Neural cell (in vitro differentiated cells): Measurements from ENCODE around the gene LINC01488. TPM values are rescaled to one million over a fixed set of nuclear protein-coding genes. Genes with fewer than 3 reads are reported as not detected.

Experiments
- H2AFZ ChIP-seq: fragments of 200-600, 300-800 bp; sonication (generic), shearing (Covaris generic); 2 replicates; pipeline ENCODE4 v1.6.0; 2014; ENCODE audit warnings: low read depth, mild to moderate bottlenecking, antibody characterized with exemption, low read length, moderate library complexity
- H3F3A ChIP-seq: fragments of 200-600 bp; shearing (Covaris generic); 2 replicates; pipeline ENCODE4 v1.6.1; 2016; ENCODE audit warnings: mild to moderate bottlenecking, moderate library complexity, mixed read lengths, antibody characterized with exemption, low read length; ENCODE audit not compliant: insufficient read depth, poor library complexity, severe bottlenecking
- H3K27ac ChIP-seq: fragments of 200-600, 300-800 bp; sonication (generic), shearing (Covaris generic); 2 replicates; pipeline ENCODE4 v1.5.1; 2014; ENCODE audit warnings: mild to moderate bottlenecking, low read length, moderate library complexity
- H3K27me3 ChIP-seq: fragments of 300-800, 200-600 bp; sonication (generic), shearing (Covaris generic); 2 replicates; pipeline ENCODE4 v1.6.0; 2014; ENCODE audit warnings: mild to moderate bottlenecking, low read depth, low read length, moderate library complexity; ENCODE audit not compliant: insufficient read depth
- H3K36me3 ChIP-seq: fragments of 300-800, 200-600 bp; sonication (generic), shearing (Covaris generic); 2 replicates; pipeline ENCODE4 v1.5.1; 2014; ENCODE audit warnings: mild to moderate bottlenecking, antibody characterized with exemption, low read length, moderate library complexity; ENCODE audit not compliant: insufficient read depth
- H3K4me2 ChIP-seq: fragments of 300-800, 200-600 bp; sonication (generic), shearing (Covaris generic); 2 replicates; pipeline ENCODE4 v1.6.0; 2014; ENCODE audit warnings: mild to moderate bottlenecking, low read length
- H3K4me3 ChIP-seq: fragments of 300-800, 200-600 bp; sonication (generic), shearing (Covaris generic); 2 replicates; pipeline ENCODE4 v1.5.1; 2014; ENCODE audit warnings: mild to moderate bottlenecking, low read length, moderate library complexity
- H3K79me2 ChIP-seq: fragments of 200-600 bp; shearing (Covaris generic); replicated peaks from 2 replicates; pipeline ENCODE4 v1.6.0; 2014; ENCODE audit warnings: mild to moderate bottlenecking, low read length, moderate library complexity; ENCODE audit not compliant: insufficient read depth
- H3K9ac ChIP-seq: fragments of 300-800, 200-600 bp; sonication (generic), shearing (Covaris generic); 2 replicates; pipeline ENCODE4 v1.6.1; 2016; ENCODE audit warnings: mild to moderate bottlenecking, low read length, mixed read lengths
- H3K9me2 ChIP-seq: fragments of 200-600 bp; shearing (Covaris generic); 2 replicates; pipeline ENCODE4 v1.6.1; 2016; ENCODE audit warnings: mild to moderate bottlenecking, low read length, mixed read lengths; ENCODE audit not compliant: insufficient read depth
- H3K9me3 ChIP-seq: fragments of 200-600, 300-800 bp; sonication (generic), shearing (Covaris generic); 2 replicates; pipeline ENCODE4 v1.6.1; 2016; ENCODE audit warnings: mild to moderate bottlenecking, mixed run types, low read length, moderate library complexity, mixed read lengths
- H4K20me1 ChIP-seq: fragments of 200-600 bp; shearing (Covaris generic); 2 replicates; pipeline ENCODE4 v1.6.1; 2016; ENCODE audit warnings: mild to moderate bottlenecking, mixed run types; ENCODE audit not compliant: insufficient read depth
- EP300 ChIP-seq: fragments of 450-650 bp; conservative IDR thresholded peaks from 2 replicates; pipeline ENCODE4 v1.6.1; 2014; ENCODE audit warnings: antibody characterized with exemption, mild to moderate bottlenecking, moderate library complexity; ENCODE audit not compliant: poor library complexity, severe bottlenecking
- EZH2 ChIP-seq: fragments of 200-600, 300-800 bp; shearing (Covaris generic), sonication (generic); IDR thresholded peaks from 2 replicates; pipeline ENCODE4 v1.6.1; 2014; ENCODE audit warnings: antibody characterized with exemption, low read length, borderline replicate concordance, mild to moderate bottlenecking; ENCODE audit not compliant: insufficient read depth, poor library complexity, severe bottlenecking
- MXI1 ChIP-seq: fragments of 450-650 bp; conservative IDR thresholded peaks from 2 replicates; pipeline ENCODE4 v1.6.1; 2014; ENCODE audit warnings: antibody characterized with exemption, mild to moderate bottlenecking; ENCODE audit not compliant: poor library complexity, severe bottlenecking
- POLR2AphosphoS5 ChIP-seq: IDR thresholded peaks from 2 replicates; pipeline ENCODE4 v1.6.1; 2012
- RAD21 ChIP-seq: fragments of 450-650 bp; conservative IDR thresholded peaks from 2 replicates; pipeline ENCODE4 v1.6.1; 2014; ENCODE audit warnings: antibody characterized with exemption, mild to moderate bottlenecking, moderate library complexity
- SMC3 ChIP-seq: fragments of 450-650 bp; conservative IDR thresholded peaks from 2 replicates; pipeline ENCODE4 v1.6.1; 2014; ENCODE audit warnings: antibody characterized with exemption, mild to moderate bottlenecking, moderate library complexity; ENCODE audit not compliant: poor library complexity
- TAF1 ChIP-seq: IDR thresholded peaks from 2 replicates; pipeline ENCODE4 v1.6.1; 2012; ENCODE audit warnings: low read depth
- polyA plus RNA-seq: library from polyadenylated mRNA; depleted of rRNA; stranded (reverse); fragments of >200 nt; gene quantifications from 2 replicates; pipeline ENCODE4 v1.2.3, GENCODE V29; 2014
- TF ChIP-seq, protein P1 (sequence below): fragments of 450-650 bp; IDR thresholded peaks from 2 replicates; pipeline ENCODE4 v1.5.1; 2014; ENCODE audit warnings: antibody characterized with exemption, mild to moderate bottlenecking, moderate library complexity; ENCODE audit not compliant: poor library complexity, severe bottlenecking
- TF ChIP-seq, protein P2 (sequence below): IDR thresholded peaks from 2 replicates; pipeline ENCODE4 v1.6.1; 2012; ENCODE audit warnings: borderline replicate concordance

LINC01488 gene
- polyA plus RNA-seq, 1 donor from 2014 or later: not detected

DNA sequence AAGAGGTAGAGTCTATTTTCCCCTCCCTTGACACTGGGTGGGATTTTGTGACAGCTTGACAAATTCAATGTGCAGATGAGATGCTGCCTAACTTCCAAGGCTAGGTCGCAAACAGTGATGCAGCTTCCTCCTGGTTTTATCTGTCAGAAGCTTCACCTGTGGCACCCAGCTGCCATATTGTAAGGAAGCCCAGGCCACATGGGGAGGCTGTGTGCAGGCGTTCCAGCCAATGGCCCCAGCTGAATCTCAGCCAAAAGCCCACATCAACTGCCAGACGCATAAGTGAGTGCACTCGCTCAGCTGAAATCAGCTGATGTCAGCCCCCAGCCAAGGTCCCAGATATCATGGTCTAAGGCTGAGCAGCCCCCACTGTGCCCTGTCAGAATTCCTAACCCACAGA is 24.8 kb upstream of the LINC01488 start:
- Histone ChIP-seq H2AFZ (no peak overlapping the region), H3K9me3 (no peaks in the 10 kb centered on the region), H3K79me2 (no peaks in the 10 kb centered on the region), H3K27me3 (no peaks in the 10 kb centered on the region), H3K9me2 (no peaks in the 10 kb centered on the region), H3K36me3 (no peaks in the 10 kb centered on the region), H3F3A (no peaks in the 10 kb centered on the region), H3K27ac (no peak overlapping the region), H3K4me3 (no peak overlapping the region), H4K20me1 (no peaks in the 10 kb centered on the region), H3K4me2 (no peak overlapping the region), H3K9ac (no peak overlapping the region)
- TF ChIP-seq, protein P1, sequence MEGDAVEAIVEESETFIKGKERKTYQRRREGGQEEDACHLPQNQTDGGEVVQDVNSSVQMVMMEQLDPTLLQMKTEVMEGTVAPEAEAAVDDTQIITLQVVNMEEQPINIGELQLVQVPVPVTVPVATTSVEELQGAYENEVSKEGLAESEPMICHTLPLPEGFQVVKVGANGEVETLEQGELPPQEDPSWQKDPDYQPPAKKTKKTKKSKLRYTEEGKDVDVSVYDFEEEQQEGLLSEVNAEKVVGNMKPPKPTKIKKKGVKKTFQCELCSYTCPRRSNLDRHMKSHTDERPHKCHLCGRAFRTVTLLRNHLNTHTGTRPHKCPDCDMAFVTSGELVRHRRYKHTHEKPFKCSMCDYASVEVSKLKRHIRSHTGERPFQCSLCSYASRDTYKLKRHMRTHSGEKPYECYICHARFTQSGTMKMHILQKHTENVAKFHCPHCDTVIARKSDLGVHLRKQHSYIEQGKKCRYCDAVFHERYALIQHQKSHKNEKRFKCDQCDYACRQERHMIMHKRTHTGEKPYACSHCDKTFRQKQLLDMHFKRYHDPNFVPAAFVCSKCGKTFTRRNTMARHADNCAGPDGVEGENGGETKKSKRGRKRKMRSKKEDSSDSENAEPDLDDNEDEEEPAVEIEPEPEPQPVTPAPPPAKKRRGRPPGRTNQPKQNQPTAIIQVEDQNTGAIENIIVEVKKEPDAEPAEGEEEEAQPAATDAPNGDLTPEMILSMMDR: no peak
- TF ChIP-seq SMC3: no peak
- no peak for TF ChIP-seq POLR2AphosphoS5
- TF ChIP-seq TAF1: no peak
- no peak for TF ChIP-seq EP300
- TF ChIP-seq, protein P2, sequence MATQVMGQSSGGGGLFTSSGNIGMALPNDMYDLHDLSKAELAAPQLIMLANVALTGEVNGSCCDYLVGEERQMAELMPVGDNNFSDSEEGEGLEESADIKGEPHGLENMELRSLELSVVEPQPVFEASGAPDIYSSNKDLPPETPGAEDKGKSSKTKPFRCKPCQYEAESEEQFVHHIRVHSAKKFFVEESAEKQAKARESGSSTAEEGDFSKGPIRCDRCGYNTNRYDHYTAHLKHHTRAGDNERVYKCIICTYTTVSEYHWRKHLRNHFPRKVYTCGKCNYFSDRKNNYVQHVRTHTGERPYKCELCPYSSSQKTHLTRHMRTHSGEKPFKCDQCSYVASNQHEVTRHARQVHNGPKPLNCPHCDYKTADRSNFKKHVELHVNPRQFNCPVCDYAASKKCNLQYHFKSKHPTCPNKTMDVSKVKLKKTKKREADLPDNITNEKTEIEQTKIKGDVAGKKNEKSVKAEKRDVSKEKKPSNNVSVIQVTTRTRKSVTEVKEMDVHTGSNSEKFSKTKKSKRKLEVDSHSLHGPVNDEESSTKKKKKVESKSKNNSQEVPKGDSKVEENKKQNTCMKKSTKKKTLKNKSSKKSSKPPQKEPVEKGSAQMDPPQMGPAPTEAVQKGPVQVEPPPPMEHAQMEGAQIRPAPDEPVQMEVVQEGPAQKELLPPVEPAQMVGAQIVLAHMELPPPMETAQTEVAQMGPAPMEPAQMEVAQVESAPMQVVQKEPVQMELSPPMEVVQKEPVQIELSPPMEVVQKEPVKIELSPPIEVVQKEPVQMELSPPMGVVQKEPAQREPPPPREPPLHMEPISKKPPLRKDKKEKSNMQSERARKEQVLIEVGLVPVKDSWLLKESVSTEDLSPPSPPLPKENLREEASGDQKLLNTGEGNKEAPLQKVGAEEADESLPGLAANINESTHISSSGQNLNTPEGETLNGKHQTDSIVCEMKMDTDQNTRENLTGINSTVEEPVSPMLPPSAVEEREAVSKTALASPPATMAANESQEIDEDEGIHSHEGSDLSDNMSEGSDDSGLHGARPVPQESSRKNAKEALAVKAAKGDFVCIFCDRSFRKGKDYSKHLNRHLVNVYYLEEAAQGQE: no peak
- no peak for TF ChIP-seq RAD21
- no peak for TF ChIP-seq EZH2
- no peak for TF ChIP-seq MXI1

DNA sequence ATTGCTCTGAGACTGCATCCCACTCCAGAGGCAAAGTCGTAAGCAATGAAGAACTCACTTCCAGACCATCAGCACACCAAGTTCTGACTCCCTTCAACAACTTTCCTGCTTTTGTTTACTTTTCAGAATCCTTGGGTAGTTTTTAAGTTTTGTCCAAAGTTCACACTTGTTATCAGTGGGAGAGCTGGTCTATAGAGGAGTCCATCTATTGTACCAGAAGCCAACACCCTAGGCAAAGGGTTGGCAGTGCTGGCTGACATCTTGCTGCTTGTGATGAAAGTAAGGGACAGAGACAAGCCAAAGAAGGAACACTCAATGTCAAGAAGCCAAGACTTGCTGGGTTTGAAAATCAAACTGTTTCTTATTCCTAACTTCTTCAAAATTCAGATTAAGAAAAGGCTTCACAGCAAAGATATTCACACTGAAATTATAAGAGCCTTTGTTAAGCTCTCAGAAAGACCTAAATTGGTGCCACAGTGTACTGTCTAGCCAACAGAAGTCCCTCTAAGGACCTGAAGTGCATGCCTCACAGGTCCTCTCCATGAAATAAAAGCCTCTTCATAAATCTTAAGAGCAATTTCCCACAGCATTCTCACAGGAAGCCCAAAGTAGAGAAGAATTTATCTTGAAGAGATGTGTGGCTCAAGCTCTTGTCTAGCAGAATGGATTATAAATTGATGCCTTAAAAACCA is 21.5 kb upstream of the LINC01488 start:
- no peak overlapping the region for H2AFZ ChIP-seq
- TF ChIP-seq SMC3 (no peak), EZH2 (no peak), TAF1 (no peak), RAD21 (no peak), EP300 (no peak), MXI1 (no peak), POLR2AphosphoS5 (no peak)
- TF ChIP-seq, protein P2: no peak
- TF ChIP-seq, protein P1: no peak
- H4K20me1 ChIP-seq: no peaks in the 10 kb centered on the region
- no peaks in the 10 kb centered on the region for H3K27me3 ChIP-seq
- no peak overlapping the region for H3K27ac ChIP-seq
- H3K9me2 ChIP-seq: no peaks in the 10 kb centered on the region
- H3K79me2 ChIP-seq: no peaks in the 10 kb centered on the region
- H3K4me2 ChIP-seq: no peak overlapping the region
- H3K4me3 ChIP-seq: no peak overlapping the region
- H3K9ac ChIP-seq: no peak overlapping the region
- no peaks in the 10 kb centered on the region for H3K9me3 ChIP-seq
- no peaks in the 10 kb centered on the region for H3F3A ChIP-seq
- H3K36me3 ChIP-seq: no peaks in the 10 kb centered on the region
